AG04450 (cell line): ENCODE measurements around the gene MAB21L3. TPM values are rescaled to one million over a fixed set of nuclear protein-coding genes. Genes with fewer than 3 reads are reported as not detected.

Experiments used
- CTCF ChIA-PET: fragments of 300-600, 350-600 bp; formaldehyde crosslinking; extraction: SDS; loops from one replicate; lab custom pipeline; 2022; ENCODE audit warnings: antibody characterized with exemption, inconsistent platforms; lab: Charles Lee
- POLR2A ChIA-PET: fragments of 350-600 bp; formaldehyde crosslinking; extraction: SDS; loops from one replicate; lab custom pipeline; 2021; ENCODE audit warnings: antibody characterized with exemption, inconsistent platforms; lab: Yijun Ruan, JAX
- DNase-seq: peaks from one replicate; pipeline ENCODE4 v3.0.0-alpha.2; 2011; ENCODE audit warnings: low read depth, low spot score
- H3K27ac ChIP-seq: one replicate; pipeline ENCODE4 v1.5.1; 2012; ENCODE audit warnings: low read depth, low read length, control low read depth
- H3K27me3 ChIP-seq: one replicate; pipeline ENCODE4 v1.6.0; 2012; ENCODE audit warnings: low read length; ENCODE audit not compliant: control insufficient read depth, insufficient read depth
- H3K4me3 ChIP-seq: 2 replicates; pipeline ENCODE4 v1.5.1; 2011; ENCODE audit warnings: mild to moderate bottlenecking, low read depth, low read length, control low read depth
- H3K9me3 ChIP-seq: 2 replicates; pipeline ENCODE4 v1.5.1; 2012; ENCODE audit warnings: low read length; ENCODE audit not compliant: control insufficient read depth, insufficient read depth
- CTCF ChIP-seq: IDR thresholded peaks from 2 replicates; pipeline ENCODE4 v1.5.1; 2011; ENCODE audit warnings: low read depth, low read length, control low read depth, inconsistent platforms
- polyA plus RNA-seq: library from polyadenylated mRNA; depleted of rRNA; stranded (reverse); fragments of >200 nt; gene quantifications from 2 replicates; pipeline ENCODE4 v1.2.3, GENCODE V29; 2011

MAB21L3 gene
- polyA plus RNA-seq, 1 experiment: not detected

- ChIA-PET POLR2A (no interaction called here), CTCF (interaction anchor here (1.0 to 1.6 kb wide), 2 partner anchors 8 to 355 kb away, joined by 4 to 6 read pairs; no protein-coding TSS in a partner anchor)
- Histone ChIP-seq H3K27ac (no peak overlapping the region), H3K27me3 (peaks cover 6% of the 10 kb centered on the region), H3K4me3 (no peak overlapping the region), H3K9me3 (no peaks in the 10 kb centered on the region)
- no peak for DNase-seq
- no peak for TF ChIP-seq CTCF
These were observed 20.0 kb downstream of the MAB21L3 start for GRCh38 chr1:116131170-116131569.

GRCh38 chr1:116131866-116132605, 20.8 kb downstream of the MAB21L3 start:
- TF ChIP-seq CTCF: no peak
- no peak for DNase-seq
- Histone ChIP-seq H3K27ac (no peak overlapping the region), H3K27me3 (peaks cover 6% of the 10 kb centered on the region), H3K4me3 (no peak overlapping the region), H3K9me3 (no peaks in the 10 kb centered on the region)
- POLR2A ChIA-PET: no interaction called here
- CTCF ChIA-PET: interaction anchor here (1.5 kb wide), 1 partner anchor 367 kb away, joined by 3 read pairs; no protein-coding TSS in a partner anchor

- H3K9me3 ChIP-seq: no peaks in the 10 kb centered on the region
- POLR2A ChIA-PET: no interaction called here
- H3K27ac ChIP-seq: no peak overlapping the region
- CTCF ChIA-PET: interaction anchor here (1.5 to 1.6 kb wide), 2 partner anchors 351 to 365 kb away, joined by 3 to 4 read pairs; no protein-coding TSS in a partner anchor
- 0 out of 2 replicates have a peak, but pooled peaks have one; percentile 17 for TF ChIP-seq CTCF
- no peaks in the 10 kb centered on the region for H3K27me3 ChIP-seq
- H3K4me3 ChIP-seq: no peak overlapping the region
- no peak for DNase-seq
These were observed 22.7 kb downstream of the MAB21L3 start for GRCh38 chr1:116133696-116134475.

GRCh38 chr1:116134476-116134773, 23.2 kb downstream of the MAB21L3 start:
- Histone ChIP-seq H3K4me3 (no peak overlapping the region), H3K27ac (no peak overlapping the region), H3K9me3 (no peaks in the 10 kb centered on the region), H3K27me3 (no peaks in the 10 kb centered on the region)
- TF ChIP-seq CTCF: no peak
- ChIA-PET POLR2A (no interaction called here), CTCF (interaction anchor here (1.6 kb wide), 1 partner anchor 351 kb away, joined by 4 read pairs; no protein-coding TSS in a partner anchor)
- no peak for DNase-seq
